ENCODE data around the gene PLAGL1. TPM values are rescaled to one million over a fixed set of nuclear protein-coding genes. Genes with fewer than 3 reads are reported as not detected.

The PLAGL1 gene
- total and polyA plus RNA-seq, 3 experiments from 2014 or later = 2.3 to 18.8 (median 17.8) TPM

- no peak overlapping the region for H3K27ac Mint-ChIP-seq
- Histone ChIP-seq H3K4me3 (ENCODE audit: low read length) (no peak overlapping the region), H3K27me3 (ENCODE audit: insufficient read depth, low read length, poor library complexity, severe bottlenecking) (no peaks in the 10 kb centered on the region), H3K36me3 (ENCODE audit: insufficient read depth, low read length) (no peaks in the 10 kb centered on the region), H3K27ac (ENCODE audit: low read depth, low read length) (no peak overlapping the region), H3K9me3 (ENCODE audit: low read length) (no peaks in the 10 kb centered on the region), H3K4me1 (ENCODE audit: insufficient read depth, low read length) (no peaks in the 10 kb centered on the region)
- peaks cover 0 to 3% of the 10 kb centered on the region in 2 donors for H3K27me3 Mint-ChIP-seq
- no peak overlapping the region for H3K4me3 Mint-ChIP-seq
- ChIA-PET POLR2A (no interaction called here), CTCF (no interaction called here)
- H3K4me1 Mint-ChIP-seq = no peaks in the 10 kb centered on the region
- H3K9me3 Mint-ChIP-seq = peaks cover 0 to 1% (median 0%) of the 10 kb centered on the region in 5 donors
- H3K36me3 Mint-ChIP-seq = peaks cover 0 to 3% (median 0%) of the 10 kb centered on the region in 3 donors
- no peak for DNase-seq
Observed at GRCh38 chr6:143984666-143985065, 23.4 kb downstream of the PLAGL1 start.

- no peaks in the 10 kb centered on the region for H3K27me3 ChIP-seq (ENCODE audit: insufficient read depth, low read length, poor library complexity, severe bottlenecking)
- no peaks in the 10 kb centered on the region for H3K4me1 ChIP-seq (ENCODE audit: insufficient read depth, low read length)
- ChIA-PET POLR2A (no interaction called here), CTCF (no interaction called here)
- Mint-ChIP-seq H3K27me3 (no peaks in the 10 kb centered on the region), H3K27ac (no peak overlapping the region), H3K4me3 (no peak overlapping the region), H3K36me3 (no peaks in the 10 kb centered on the region), H3K4me1 (no peaks in the 10 kb centered on the region), H3K9me3 (peaks cover 0 to 1% (median 0%) of the 10 kb centered on the region in 5 donors)
- no peak overlapping the region for H3K4me3 ChIP-seq (ENCODE audit: low read length)
- no peak for DNase-seq
- no peaks in the 10 kb centered on the region for H3K9me3 ChIP-seq (ENCODE audit: low read length)
- no peaks in the 10 kb centered on the region for H3K36me3 ChIP-seq (ENCODE audit: insufficient read depth, low read length)
- H3K27ac ChIP-seq (ENCODE audit: low read depth, low read length) = no peak overlapping the region
Observed at GRCh38 chr6:143982968-143983367, 25.1 kb downstream of the PLAGL1 start.

- Histone ChIP-seq H3K4me1 (ENCODE audit: insufficient read depth, low read length) (no peaks in the 10 kb centered on the region), H3K27ac (ENCODE audit: low read depth, low read length) (no peak overlapping the region), H3K36me3 (ENCODE audit: insufficient read depth, low read length) (no peaks in the 10 kb centered on the region), H3K27me3 (ENCODE audit: insufficient read depth, low read length, poor library complexity, severe bottlenecking) (no peaks in the 10 kb centered on the region), H3K4me3 (ENCODE audit: low read length) (no peak overlapping the region), H3K9me3 (ENCODE audit: low read length) (no peaks in the 10 kb centered on the region)
- ChIA-PET POLR2A (no interaction called here), CTCF (interaction anchor here (1.2 kb wide), 1 partner anchor 41 kb away, joined by 3 read pairs; no protein-coding TSS in a partner anchor)
- H3K27me3 Mint-ChIP-seq = no peaks in the 10 kb centered on the region
- H3K9me3 Mint-ChIP-seq = peaks cover 0 to 1% (median 0%) of the 10 kb centered on the region in 5 donors
- no peak overlapping the region for H3K4me3 Mint-ChIP-seq
- peaks cover 0 to 6% (median 5%) of the 10 kb centered on the region in 3 donors for H3K4me1 Mint-ChIP-seq
- H3K36me3 Mint-ChIP-seq = no peaks in the 10 kb centered on the region
- H3K27ac Mint-ChIP-seq = no peak overlapping the region
- DNase-seq = no peak
Observed at GRCh38 chr6:143980921-143981320, 27.1 kb downstream of the PLAGL1 start.

GRCh38 chr6:143976806-143977349 is 31.2 kb downstream of the PLAGL1 start:
- Mint-ChIP-seq H3K4me3 (no peak overlapping the region), H3K4me1 (peaks cover 0 to 6% (median 5%) of the 10 kb centered on the region in 3 donors), H3K27me3 (no peaks in the 10 kb centered on the region), H3K27ac (no peak overlapping the region), H3K9me3 (peaks cover 0 to 1% (median 0%) of the 10 kb centered on the region in 5 donors), H3K36me3 (no peaks in the 10 kb centered on the region)
- POLR2A ChIA-PET = no interaction called here
- no peak overlapping the region for H3K27ac ChIP-seq (ENCODE audit: low read depth, low read length)
- H3K4me1 ChIP-seq (ENCODE audit: insufficient read depth, low read length) = no peaks in the 10 kb centered on the region
- H3K27me3 ChIP-seq (ENCODE audit: insufficient read depth, low read length, poor library complexity, severe bottlenecking) = no peaks in the 10 kb centered on the region
- DNase-seq = no peak
- H3K36me3 ChIP-seq (ENCODE audit: insufficient read depth, low read length) = no peaks in the 10 kb centered on the region
- no peak overlapping the region for H3K4me3 ChIP-seq (ENCODE audit: low read length)
- CTCF ChIA-PET = interaction anchor here (1.0 kb wide), 1 partner anchor 10 kb away, joined by 3 read pairs; no protein-coding TSS in a partner anchor
- H3K9me3 ChIP-seq (ENCODE audit: low read length) = no peaks in the 10 kb centered on the region

- Histone ChIP-seq H3K4me3 (ENCODE audit: low read length) (no peak overlapping the region), H3K4me1 (ENCODE audit: insufficient read depth, low read length) (no peaks in the 10 kb centered on the region), H3K27me3 (ENCODE audit: insufficient read depth, low read length, poor library complexity, severe bottlenecking) (no peaks in the 10 kb centered on the region), H3K27ac (ENCODE audit: low read depth, low read length) (no peak overlapping the region), H3K36me3 (ENCODE audit: insufficient read depth, low read length) (no peaks in the 10 kb centered on the region), H3K9me3 (ENCODE audit: low read length) (no peaks in the 10 kb centered on the region)
- Mint-ChIP-seq H3K27me3 (no peaks in the 10 kb centered on the region), H3K4me1 (peaks cover 0 to 6% (median 5%) of the 10 kb centered on the region in 3 donors), H3K27ac (no peak overlapping the region), H3K9me3 (no peaks in the 10 kb centered on the region), H3K4me3 (no peak overlapping the region), H3K36me3 (no peaks in the 10 kb centered on the region)
- CTCF ChIA-PET = no interaction called here
- POLR2A ChIA-PET = no interaction called here
- no peak for DNase-seq
Observed at GRCh38 chr6:143974089-143974488, 34.0 kb downstream of the PLAGL1 start.

- Mint-ChIP-seq H3K4me1 (peaks cover 0 to 6% (median 5%) of the 10 kb centered on the region in 3 donors), H3K27me3 (no peaks in the 10 kb centered on the region), H3K9me3 (no peaks in the 10 kb centered on the region), H3K27ac (no peak overlapping the region), H3K4me3 (no peak overlapping the region), H3K36me3 (no peaks in the 10 kb centered on the region)
- no peak for DNase-seq
- no peak overlapping the region for H3K27ac ChIP-seq (ENCODE audit: low read depth, low read length)
- H3K4me3 ChIP-seq (ENCODE audit: low read length) = no peak overlapping the region
- no peaks in the 10 kb centered on the region for H3K27me3 ChIP-seq (ENCODE audit: insufficient read depth, low read length, poor library complexity, severe bottlenecking)
- ChIA-PET CTCF (no interaction called here), POLR2A (no interaction called here)
- H3K9me3 ChIP-seq (ENCODE audit: low read length) = no peaks in the 10 kb centered on the region
- no peaks in the 10 kb centered on the region for H3K36me3 ChIP-seq (ENCODE audit: insufficient read depth, low read length)
- no peaks in the 10 kb centered on the region for H3K4me1 ChIP-seq (ENCODE audit: insufficient read depth, low read length)
Observed at GRCh38 chr6:143973097-143973966, 34.7 kb downstream of the PLAGL1 start.

- H3K4me3 Mint-ChIP-seq = no peak overlapping the region
- no peaks in the 10 kb centered on the region for H3K36me3 Mint-ChIP-seq
- Histone ChIP-seq H3K27me3 (ENCODE audit: insufficient read depth, low read length, poor library complexity, severe bottlenecking) (no peaks in the 10 kb centered on the region), H3K4me3 (ENCODE audit: low read length) (no peak overlapping the region), H3K9me3 (ENCODE audit: low read length) (no peaks in the 10 kb centered on the region), H3K27ac (ENCODE audit: low read depth, low read length) (no peak overlapping the region), H3K36me3 (ENCODE audit: insufficient read depth, low read length) (no peaks in the 10 kb centered on the region), H3K4me1 (ENCODE audit: insufficient read depth, low read length) (no peaks in the 10 kb centered on the region)
- peaks cover 0 to under 1% (median 0%) of the 10 kb centered on the region in 3 donors for H3K4me1 Mint-ChIP-seq
- ChIA-PET POLR2A (no interaction called here), CTCF (no interaction called here)
- H3K27ac Mint-ChIP-seq = no peak overlapping the region
- H3K9me3 Mint-ChIP-seq = no peaks in the 10 kb centered on the region
- H3K27me3 Mint-ChIP-seq = no peaks in the 10 kb centered on the region
- no peak for DNase-seq
Observed at GRCh38 chr6:143971482-143972205, 36.4 kb downstream of the PLAGL1 start.
